Measurements from ENCODE around the gene LRP2. TPM values are rescaled to one million over a fixed set of nuclear protein-coding genes. Genes with fewer than 3 reads are reported as not detected.

The LRP2 gene
- total and polyA plus RNA-seq, 2 of the 4 experiments (the other 2 are of a cell fraction) = not detected

DNA sequence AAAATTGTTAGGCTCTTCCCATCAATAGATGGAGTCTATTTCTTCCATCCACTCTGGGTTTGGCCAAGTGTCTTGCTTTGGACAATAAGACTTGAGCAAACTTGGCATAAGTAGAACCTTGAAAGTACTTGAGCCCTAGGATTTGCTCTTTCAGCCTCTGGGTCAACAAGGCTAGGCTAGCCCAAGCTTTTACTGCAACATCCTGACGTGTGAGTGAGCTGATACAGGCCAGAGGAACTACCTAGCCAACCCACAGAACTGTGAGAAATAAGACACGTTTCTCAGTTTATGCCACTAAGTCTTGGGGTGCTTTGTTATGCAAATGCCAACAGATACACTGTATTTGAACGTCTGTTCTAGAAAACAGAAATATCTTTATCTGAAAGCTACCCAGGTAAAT lies 71.9 kb downstream of the LRP2 start:
- no peak overlapping the region for H3K9ac ChIP-seq (ENCODE audit: low read depth, low read length)
- no peak overlapping the region for H2AFZ ChIP-seq (replicated peaks; ENCODE audit: low read length, poor library complexity)
- ChIA-PET CTCF (no interaction called here), POLR2A (ENCODE audit: unreplicated experiment) (no interaction called here)
- H3K36me3 ChIP-seq (ENCODE audit: control insufficient read depth, insufficient read depth, low read length) = no peaks in the 10 kb centered on the region
- intact Hi-C loops (cut with micrococcal nuclease) (no loop called here), in situ Hi-C loops (cut with MboI; ENCODE audit: low sequenced_read_pairs) (no loop called here), dilution Hi-C loops (cut with HindIII; ENCODE audit: low sequenced_read_pairs, unreplicated experiment) (no loop called here)
- H2BK20ac ChIP-seq (ENCODE audit: low read depth, low read length) = no peak overlapping the region
- H4K91ac ChIP-seq (ENCODE audit: insufficient read depth, low read depth, low read length) = no peak overlapping the region
- no peak overlapping the region for H4K8ac ChIP-seq (ENCODE audit: low read depth in 2 of 2, low read length in 2 of 2)
- no peak for TF ChIP-seq SMC3 (IDR thresholded peaks at IDR 0.05; ENCODE audit: low read depth, low read length)
- TF ChIP-seq MAZ (IDR thresholded peaks at IDR 0.05; ENCODE audit: borderline replicate concordance, low read depth, low read length) = no peak
- TF ChIP-seq POLR2A (IDR thresholded peaks at IDR 0.05; ENCODE audit: low read depth, low read length) = no peak
- no peak for TF ChIP-seq BHLHE40 (IDR thresholded peaks at IDR 0.05; ENCODE audit: low read depth, low read length)
- TF ChIP-seq USF2 (IDR thresholded peaks at IDR 0.05; ENCODE audit: low read depth, low read length) = no peak
- TF ChIP-seq MAFK (IDR thresholded peaks at IDR 0.05; ENCODE audit: low read depth, low read length) = no peak
- no peak for TF ChIP-seq RFX5 (IDR thresholded peaks at IDR 0.05; ENCODE audit: low read depth, low read length)
- TF ChIP-seq RAD21 (IDR thresholded peaks at IDR 0.05; ENCODE audit: low read length) = no peak
- no peak for TF ChIP-seq CEBPB (IDR thresholded peaks at IDR 0.05; ENCODE audit: low read depth, low read length)
- TF ChIP-seq CHD1 (IDR thresholded peaks at IDR 0.05; ENCODE audit: low read depth, low read length) = no peak
- TF ChIP-seq FOS (IDR thresholded peaks at IDR 0.05; ENCODE audit: low read depth, low read length) = no peak
- TF ChIP-seq RCOR1 (IDR thresholded peaks at IDR 0.05; ENCODE audit: insufficient replicate concordance, low read length) = no peak
- TF ChIP-seq, protein P1, sequence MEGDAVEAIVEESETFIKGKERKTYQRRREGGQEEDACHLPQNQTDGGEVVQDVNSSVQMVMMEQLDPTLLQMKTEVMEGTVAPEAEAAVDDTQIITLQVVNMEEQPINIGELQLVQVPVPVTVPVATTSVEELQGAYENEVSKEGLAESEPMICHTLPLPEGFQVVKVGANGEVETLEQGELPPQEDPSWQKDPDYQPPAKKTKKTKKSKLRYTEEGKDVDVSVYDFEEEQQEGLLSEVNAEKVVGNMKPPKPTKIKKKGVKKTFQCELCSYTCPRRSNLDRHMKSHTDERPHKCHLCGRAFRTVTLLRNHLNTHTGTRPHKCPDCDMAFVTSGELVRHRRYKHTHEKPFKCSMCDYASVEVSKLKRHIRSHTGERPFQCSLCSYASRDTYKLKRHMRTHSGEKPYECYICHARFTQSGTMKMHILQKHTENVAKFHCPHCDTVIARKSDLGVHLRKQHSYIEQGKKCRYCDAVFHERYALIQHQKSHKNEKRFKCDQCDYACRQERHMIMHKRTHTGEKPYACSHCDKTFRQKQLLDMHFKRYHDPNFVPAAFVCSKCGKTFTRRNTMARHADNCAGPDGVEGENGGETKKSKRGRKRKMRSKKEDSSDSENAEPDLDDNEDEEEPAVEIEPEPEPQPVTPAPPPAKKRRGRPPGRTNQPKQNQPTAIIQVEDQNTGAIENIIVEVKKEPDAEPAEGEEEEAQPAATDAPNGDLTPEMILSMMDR (conservative IDR thresholded peaks at IDR 0.05; ENCODE audit: low read depth, low read length) = no peak
- no peak for TF ChIP-seq NFE2L2 (IDR thresholded peaks at IDR 0.05; ENCODE audit: low read depth, low read length)
- TF ChIP-seq, protein P2, sequence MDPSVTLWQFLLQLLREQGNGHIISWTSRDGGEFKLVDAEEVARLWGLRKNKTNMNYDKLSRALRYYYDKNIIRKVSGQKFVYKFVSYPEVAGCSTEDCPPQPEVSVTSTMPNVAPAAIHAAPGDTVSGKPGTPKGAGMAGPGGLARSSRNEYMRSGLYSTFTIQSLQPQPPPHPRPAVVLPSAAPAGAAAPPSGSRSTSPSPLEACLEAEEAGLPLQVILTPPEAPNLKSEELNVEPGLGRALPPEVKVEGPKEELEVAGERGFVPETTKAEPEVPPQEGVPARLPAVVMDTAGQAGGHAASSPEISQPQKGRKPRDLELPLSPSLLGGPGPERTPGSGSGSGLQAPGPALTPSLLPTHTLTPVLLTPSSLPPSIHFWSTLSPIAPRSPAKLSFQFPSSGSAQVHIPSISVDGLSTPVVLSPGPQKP (IDR thresholded peaks at IDR 0.05; ENCODE audit: borderline replicate concordance, low read depth, low read length) = no peak
- no peak for TF ChIP-seq MXI1 (IDR thresholded peaks at IDR 0.05; ENCODE audit: borderline replicate concordance, low read depth, low read length)
- no peaks in the 10 kb centered on the region for H3K9me3 ChIP-seq (ENCODE audit: control insufficient read depth, insufficient read depth, low read length)
- no peak overlapping the region for H2AK5ac ChIP-seq (ENCODE audit: low read depth, low read length)
- no peak for DNase-seq
- H3K4ac ChIP-seq (ENCODE audit: low read depth, low read length) = no peak overlapping the region
- no peaks in the 10 kb centered on the region for H3K27me3 ChIP-seq (ENCODE audit: control insufficient read depth, insufficient read depth, low read length)
- H3K56ac ChIP-seq (ENCODE audit: extremely low read depth, insufficient read depth, low read length) = no peak overlapping the region
- H3K79me1 ChIP-seq (ENCODE audit: low read depth in 1 of 2, low read length in 2 of 2) = no peaks in the 10 kb centered on the region
- no CpG with 5 or more reads among the region's 3 CpGs for whole genome bisulfite sequencing, 2 experiments (ENCODE audit: extremely low coverage in 2 of 2, insufficient read length in 1 of 2)
- no peak overlapping the region for H4K5ac ChIP-seq (ENCODE audit: low read depth, low read length)
- no peak overlapping the region for H3K27ac ChIP-seq (ENCODE audit: insufficient read depth, low read length)
- no peak overlapping the region for H2BK120ac ChIP-seq (ENCODE audit: low read depth, low read length)
- H2BK15ac ChIP-seq (ENCODE audit: low read depth, low read length) = no peak overlapping the region
- ATAC-seq (ENCODE audit: low read depth) = no peak
- no peaks in the 10 kb centered on the region for H3K9me1 ChIP-seq (ENCODE audit: insufficient read depth, low read length)
- H2AK9ac ChIP-seq (replicated peaks; ENCODE audit: low read depth, low read length, poor library complexity) = no peak overlapping the region
- no peaks in the 10 kb centered on the region for H3K4me1 ChIP-seq (ENCODE audit: control insufficient read depth, insufficient read depth, low read length)
- no peak overlapping the region for H2BK5ac ChIP-seq (ENCODE audit: low read depth, low read length, poor library complexity, severe bottlenecking)
- H3K18ac ChIP-seq (ENCODE audit: low read depth, low read length) = no peak overlapping the region
- no peak overlapping the region for H3K4me2 ChIP-seq (ENCODE audit: low read depth, low read length)
- no TSS peak for BruUV-seq (replicated peaks)
- H4K20me1 ChIP-seq (ENCODE audit: insufficient read depth, low read length) = no peaks in the 10 kb centered on the region
- no peak overlapping the region for H3K14ac ChIP-seq (replicated peaks; ENCODE audit: low read depth, low read length)
- H3K23ac ChIP-seq (ENCODE audit: low read depth, low read length) = no peak overlapping the region
- H3K4me3 ChIP-seq (ENCODE audit: insufficient read depth, low read depth, low read length) = no peak overlapping the region
